Breast epithelium (tissue), 3 donors: ENCODE data around the gene S100P.

ENCODE experiments used
- CTCF ChIP-seq, 3 donors: fragments of 450-650 bp; IDR thresholded peaks; one replicate each; pipeline ENCODE4 v1.5.1; 2016 to 2017; ENCODE audit warnings: antibody characterized with exemption in 3 of 3, mild to moderate bottlenecking in 3 of 3, moderate library complexity in 3 of 3
- POLR2A ChIP-seq: fragments of 450-650 bp; IDR thresholded peaks from one replicate; pipeline ENCODE4 v1.6.1; 2016; ENCODE audit warnings: antibody characterized with exemption, mild to moderate bottlenecking, moderate library complexity

- TF ChIP-seq POLR2A (no peak), CTCF (IDR thresholded peaks at IDR 0.05) (no peak)
Measured at GRCh38 chr4:6719611-6720179, 26.0 kb downstream of the S100P start.
